Inflammatory macrophage treated with lipopolysaccharide for 4 hours (primary cell): ENCODE data around the gene GTF2E1.
"Not testable (repeated sequence)": the region's sequence is repeated elsewhere in the genome, so short reads cannot be mapped to it uniquely, and the experiment has no call there.

Experiments used
- DNase-seq: peaks from one replicate; pipeline ENCODE4 v3.0.0-alpha.2; 2020

Gene GTF2E1

DNA sequence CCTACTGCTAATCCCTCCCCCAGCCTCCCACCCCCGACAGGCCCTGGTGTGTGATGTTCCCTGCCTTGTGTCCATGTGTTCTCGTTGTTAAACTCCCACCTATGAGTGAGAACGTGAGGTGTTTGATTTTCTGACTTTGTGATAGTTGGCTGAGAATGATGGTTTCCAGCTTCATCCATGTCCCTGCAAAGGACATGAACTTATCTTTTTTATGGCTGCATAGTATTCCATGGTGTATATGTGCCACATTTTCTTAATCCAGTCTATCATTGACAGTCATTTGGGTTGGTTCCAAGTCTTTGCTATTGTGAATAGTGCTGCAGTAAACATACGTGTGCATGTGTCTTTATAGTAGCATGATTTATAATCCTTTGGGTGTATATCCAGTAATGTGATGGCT, 16.0 kb downstream of the GTF2E1 start:
- not testable (repeated sequence) for DNase-seq

GRCh38 chr3:120762615-120763014, 20.1 kb downstream of the GTF2E1 start:
- DNase-seq: no peak

GRCh38 chr3:120763601-120764000, 21.1 kb downstream of the GTF2E1 start:
- peak; percentile 47 for DNase-seq

DNA sequence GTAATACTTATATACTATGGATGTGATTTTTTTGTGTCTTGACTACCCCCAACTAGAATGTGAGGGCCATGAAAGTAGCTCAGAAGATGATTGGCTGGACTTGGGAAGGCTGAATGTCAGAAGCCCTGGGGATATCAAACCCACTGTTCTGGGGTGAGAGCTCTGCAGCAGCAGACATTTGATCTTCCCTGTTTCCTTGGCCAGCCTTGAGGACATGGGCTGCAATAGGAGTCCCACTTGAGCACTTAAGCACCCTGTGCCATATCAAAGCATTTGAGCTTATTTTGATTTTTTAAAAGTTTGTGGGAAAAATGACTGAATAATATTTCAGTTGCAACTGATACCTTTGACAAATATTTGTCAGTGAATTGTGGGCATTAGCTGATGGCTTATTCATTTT, 21.7 kb downstream of the GTF2E1 start:
- no peak for DNase-seq

GRCh38 chr3:120765830-120766493, 23.4 kb downstream of the GTF2E1 start:
- no peak for DNase-seq

DNA sequence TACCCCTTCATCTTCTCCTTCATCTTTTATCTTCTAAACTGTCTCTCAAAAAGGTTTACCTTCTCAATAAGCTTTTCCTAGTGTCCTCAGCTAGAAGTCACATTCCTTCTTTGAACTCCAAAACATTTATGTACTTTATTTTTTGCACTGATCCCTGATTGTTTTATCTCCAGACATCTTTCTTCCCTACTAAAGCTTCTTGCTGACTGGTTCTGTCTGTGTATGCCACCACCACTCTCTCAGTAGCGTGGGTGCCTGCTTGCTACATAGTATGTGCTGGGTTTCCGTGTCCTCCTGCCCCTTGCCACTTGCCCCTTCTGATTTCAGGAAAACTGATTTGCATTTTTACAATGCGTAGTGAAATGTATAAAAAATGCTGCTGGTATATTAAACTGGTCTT, 24.0 kb downstream of the GTF2E1 start:
- DNase-seq: no peak

DNA sequence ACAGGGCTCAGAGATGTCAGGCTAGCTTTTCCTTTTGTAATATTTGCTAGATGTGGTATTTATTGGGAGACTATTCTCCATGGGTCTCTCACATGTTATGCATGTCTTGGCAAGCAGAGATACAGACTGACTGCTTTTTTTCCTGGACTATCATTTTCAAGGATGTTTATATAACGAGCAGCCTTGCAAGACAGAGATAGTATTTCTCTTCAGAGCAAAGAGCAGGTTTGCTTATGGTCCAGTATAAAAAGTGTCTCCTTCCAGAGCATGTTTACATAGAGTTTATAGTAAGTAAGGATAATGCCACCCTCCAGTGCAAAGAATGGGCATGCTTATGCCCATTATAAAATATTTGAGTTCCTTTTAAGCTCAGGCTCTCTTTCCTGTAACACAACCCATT, 24.6 kb downstream of the GTF2E1 start:
- no peak for DNase-seq

- DNase-seq: peak; percentile 74
These were observed 26.9 kb downstream of the GTF2E1 start for GRCh38 chr3:120769436-120769835.

- DNase-seq: no peak
These were observed 28.3 kb downstream of the GTF2E1 start for GRCh38 chr3:120770891-120771290.

- DNase-seq: no peak
These were observed 29.5 kb downstream of the GTF2E1 start for GRCh38 chr3:120772081-120772480.

GRCh38 chr3:120773932-120774331, 31.4 kb downstream of the GTF2E1 start:
- DNase-seq: no peak

GRCh38 chr3:120775411-120775810, 32.9 kb downstream of the GTF2E1 start:
- peak; percentile 44 for DNase-seq

- peak; percentile 53 for DNase-seq
These were observed 36.2 kb downstream of the GTF2E1 start for GRCh38 chr3:120778776-120779175.

DNA sequence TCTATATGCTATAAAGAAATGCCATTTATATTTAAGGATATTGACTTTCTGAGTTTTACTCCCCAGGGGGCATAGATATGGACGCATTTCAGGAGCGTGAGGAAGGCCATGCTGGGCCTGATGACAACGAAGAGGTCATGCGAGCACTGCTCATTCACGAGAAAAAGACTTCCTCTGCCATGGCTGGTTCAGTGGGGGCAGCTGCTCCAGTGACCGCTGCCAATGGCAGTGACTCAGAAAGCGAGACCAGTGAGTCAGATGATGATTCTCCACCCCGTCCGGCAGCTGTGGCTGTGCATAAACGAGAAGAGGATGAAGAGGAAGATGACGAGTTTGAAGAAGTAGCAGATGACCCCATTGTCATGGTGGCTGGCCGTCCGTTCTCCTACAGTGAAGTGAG, 38.4 kb downstream of the GTF2E1 start:
- peak; percentile 97 for DNase-seq

DNA sequence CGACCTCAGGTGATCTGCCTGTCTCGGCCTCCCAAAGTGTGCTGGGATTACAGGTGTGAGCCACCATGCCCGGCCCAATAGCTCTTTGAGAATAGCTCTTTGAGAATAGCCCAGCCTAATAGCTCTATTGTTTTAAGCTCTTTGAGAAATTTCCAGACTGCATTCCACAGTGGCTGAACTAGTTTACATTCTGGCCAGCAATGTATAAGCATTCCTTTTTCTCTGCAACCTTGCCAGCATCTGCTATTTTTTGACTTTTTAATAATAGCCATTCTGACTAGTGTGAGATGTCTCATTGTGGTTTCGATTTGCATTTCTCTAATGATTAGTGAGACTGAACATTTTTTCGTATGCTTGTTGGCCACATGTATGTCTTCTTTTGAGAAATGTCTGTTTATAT, 43.3 kb downstream of the GTF2E1 start:
- not testable (repeated sequence) for DNase-seq

GRCh38 chr3:120791010-120791409, 48.5 kb downstream of the GTF2E1 start:
- no peak for DNase-seq

GRCh38 chr3:120791913-120792312, 49.4 kb downstream of the GTF2E1 start:
- no peak for DNase-seq

- no peak for DNase-seq
These were observed 51.1 kb downstream of the GTF2E1 start for GRCh38 chr3:120793601-120794000.

DNA sequence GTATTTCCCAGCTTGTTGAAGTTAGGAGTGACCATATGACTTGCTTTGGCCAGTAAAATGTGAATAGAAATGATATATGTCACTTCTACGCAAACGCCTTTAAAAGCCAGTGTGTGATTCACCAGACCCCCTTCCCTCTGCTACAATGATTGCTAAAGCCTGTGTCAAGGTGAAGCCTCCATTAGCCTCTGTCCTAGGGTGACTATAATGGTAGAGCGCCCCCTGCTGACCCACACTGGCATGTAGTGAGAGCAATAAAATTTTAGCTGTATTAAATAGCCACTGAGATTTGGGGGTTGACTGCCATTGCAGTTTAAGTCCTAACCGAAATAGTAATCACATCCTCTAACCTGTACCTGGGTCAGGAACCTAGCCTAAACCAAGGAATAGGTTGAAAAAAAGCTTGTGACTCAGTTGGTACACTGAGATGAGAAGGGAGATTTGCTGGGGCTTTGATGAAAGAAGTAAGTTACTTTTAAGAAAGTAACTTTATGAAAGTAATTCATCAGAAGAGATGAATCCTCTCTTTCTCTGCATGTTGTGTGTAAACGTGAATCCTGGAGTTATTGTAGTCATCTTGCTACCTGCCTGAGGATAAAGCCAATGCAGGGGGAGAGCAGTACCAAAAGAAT, 52.6 kb downstream of the GTF2E1 start:
- DNase-seq: peak; percentile 72

- DNase-seq: no peak
These were observed 53.4 kb downstream of the GTF2E1 start for GRCh38 chr3:120795959-120796358.

DNA sequence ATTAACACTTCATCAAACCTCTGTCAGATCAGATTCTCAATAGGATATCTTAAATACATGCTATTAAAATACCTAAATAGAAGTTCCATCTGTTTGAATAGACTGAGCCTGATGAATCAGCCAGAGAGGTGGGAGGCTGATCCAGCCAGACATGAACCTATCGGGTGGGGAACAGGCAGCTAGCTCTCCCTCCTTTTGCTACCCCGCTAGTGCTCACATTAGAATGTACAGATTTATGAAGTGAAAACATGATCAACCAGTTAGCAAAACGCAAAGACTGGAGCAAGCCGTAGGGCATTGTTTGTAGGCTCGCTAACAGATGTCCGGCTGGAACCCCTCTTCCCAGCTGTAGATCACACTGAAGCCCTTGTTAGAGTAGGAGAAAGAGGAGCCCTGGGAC, 54.4 kb downstream of the GTF2E1 start:
- DNase-seq: no peak

DNA sequence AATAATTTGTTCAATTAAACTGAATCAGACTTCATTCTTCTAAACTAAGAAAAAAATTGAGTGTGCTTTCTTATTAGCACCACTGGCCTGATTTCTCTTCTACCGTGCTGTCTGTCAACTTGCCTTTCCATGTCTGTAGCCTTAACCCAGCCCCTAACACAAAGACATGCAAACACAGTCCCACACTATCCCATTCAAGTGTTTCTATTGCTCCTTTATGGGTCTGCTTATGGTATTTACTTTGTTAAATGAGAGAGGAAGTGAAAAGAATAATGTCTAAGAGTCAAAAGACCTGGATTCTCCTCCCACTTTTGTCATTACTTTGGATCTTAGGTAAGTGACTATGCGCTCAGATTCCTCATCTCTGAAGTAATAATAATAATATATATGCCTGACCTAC, 55.3 kb downstream of the GTF2E1 start:
- no peak for DNase-seq

DNA sequence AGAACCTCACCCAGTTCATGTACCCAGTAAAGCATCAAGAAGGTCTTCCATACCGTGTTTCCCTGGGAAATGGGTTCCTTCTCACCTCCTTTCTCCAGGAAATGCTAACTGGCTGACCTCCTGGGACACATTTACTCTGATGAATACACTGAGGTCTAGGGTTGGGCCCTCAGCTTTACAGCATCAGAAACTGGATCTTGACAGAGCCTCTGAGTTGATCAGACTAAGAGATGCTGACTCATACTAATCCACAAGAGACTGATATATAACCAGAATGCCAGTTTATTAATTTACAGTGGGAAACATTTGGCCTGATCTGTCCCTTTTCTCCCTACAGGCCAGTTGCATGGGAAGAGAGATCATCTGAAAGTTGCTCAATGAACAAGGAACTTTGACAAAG, 55.8 kb downstream of the GTF2E1 start:
- DNase-seq: no peak

DNA sequence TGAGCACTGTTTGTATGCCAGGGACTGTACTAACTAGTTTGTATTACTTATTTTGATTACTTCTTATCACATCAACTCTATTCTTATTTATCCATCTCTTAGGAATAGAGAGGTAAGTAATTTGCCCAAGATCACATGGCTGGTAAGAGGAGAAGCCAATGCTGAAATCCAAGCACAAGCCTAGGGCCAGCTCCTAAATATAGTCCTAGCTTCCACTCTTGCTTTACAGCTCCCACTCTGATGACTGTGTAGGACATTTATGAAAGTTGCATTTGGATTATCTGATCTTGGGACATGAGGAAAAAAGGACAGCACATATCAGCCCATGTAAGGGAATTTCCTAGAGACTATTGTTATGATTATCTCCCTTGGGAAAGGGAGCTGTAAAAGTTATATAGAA, 58.1 kb downstream of the GTF2E1 start:
- DNase-seq: no peak

- no peak for DNase-seq
These were observed 58.9 kb downstream of the GTF2E1 start for GRCh38 chr3:120801484-120801883.
